Measurements from ENCODE around the gene PSMB7. TPM values are rescaled to one million over a fixed set of nuclear protein-coding genes. Genes with fewer than 3 reads are reported as not detected.

Gene PSMB7
- polyA plus RNA-seq, 1 experiment, result 396 TPM

GRCh38 chr9:124342776-124343485 lies 72.3 kb downstream of the PSMB7 start:
- peak overlapping the region; percentile 7; the same call in 1 of the 2 replicates for H3K4me3 ChIP-seq (ENCODE audit: low read depth, low read length)
- ChIA-PET POLR2A (interaction anchor here (0.6 to 1.2 kb wide), 5 partner anchors 10 to 368 kb away, joined by 3 to 4 read pairs (median 3); no protein-coding TSS in a partner anchor), CTCF (interaction anchor here (1.0 kb wide), 2 partner anchors 22 to 207 kb away, joined by 3 read pairs; no protein-coding TSS in a partner anchor)
- peak overlapping the region; percentile 90 for H3K27ac ChIP-seq (ENCODE audit: low read depth, low read length)
- DNase-seq (ENCODE audit: low read depth, low spot score), result peak; percentile 78
- H3K27me3 ChIP-seq (ENCODE audit: control insufficient read depth, insufficient read depth, low read length), result no peaks in the 10 kb centered on the region
- no peaks in the 10 kb centered on the region; the same call in 1 of the 2 replicates for H3K9me3 ChIP-seq (ENCODE audit: control insufficient read depth, insufficient read depth, low read length)
- TF ChIP-seq CTCF (IDR thresholded peaks at IDR 0.05; ENCODE audit: low read depth, low read length), result no peak

- ChIA-PET POLR2A (interaction anchor here (0.6 to 1.2 kb wide), 4 partner anchors 11 to 86 kb away, joined by 3 to 4 read pairs (median 3); no protein-coding TSS in a partner anchor), CTCF (interaction anchor here (1.0 kb wide), 2 partner anchors 22 to 206 kb away, joined by 3 read pairs; no protein-coding TSS in a partner anchor)
- Histone ChIP-seq H3K4me3 (ENCODE audit: low read depth, low read length) (no peak overlapping the region), H3K9me3 (ENCODE audit: control insufficient read depth, insufficient read depth, low read length) (no peaks in the 10 kb centered on the region; the same call in 1 of the 2 replicates), H3K27me3 (ENCODE audit: control insufficient read depth, insufficient read depth, low read length) (no peaks in the 10 kb centered on the region), H3K27ac (ENCODE audit: low read depth, low read length) (peak overlapping the region; percentile 90)
- DNase-seq (ENCODE audit: low read depth, low spot score), result no peak
- TF ChIP-seq CTCF (IDR thresholded peaks at IDR 0.05; ENCODE audit: low read depth, low read length), result no peak
Measured at GRCh38 chr9:124342402-124342775, 72.9 kb downstream of the PSMB7 start.

GRCh38 chr9:124341455-124342170 lies 73.6 kb downstream of the PSMB7 start:
- CTCF ChIA-PET, result interaction anchor here (1.0 kb wide), 1 partner anchor 21 kb away, joined by 3 read pairs; no protein-coding TSS in a partner anchor
- H3K27ac ChIP-seq (ENCODE audit: low read depth, low read length), result peak overlapping the region; percentile 90
- DNase-seq (ENCODE audit: low read depth, low spot score), result no peak
- no peaks in the 10 kb centered on the region for H3K27me3 ChIP-seq (ENCODE audit: control insufficient read depth, insufficient read depth, low read length)
- POLR2A ChIA-PET, result interaction anchor here (1.2 kb wide), 1 partner anchor 11 kb away, joined by 3 read pairs; no protein-coding TSS in a partner anchor
- TF ChIP-seq CTCF (IDR thresholded peaks at IDR 0.05; ENCODE audit: low read depth, low read length), result no peak
- H3K9me3 ChIP-seq (ENCODE audit: control insufficient read depth, insufficient read depth, low read length), result peaks cover 5% of the 10 kb centered on the region
- H3K4me3 ChIP-seq (ENCODE audit: low read depth, low read length), result no peak overlapping the region

GRCh38 chr9:124340219-124341069 lies 74.8 kb downstream of the PSMB7 start:
- no peak for TF ChIP-seq CTCF (IDR thresholded peaks at IDR 0.05; ENCODE audit: low read depth, low read length)
- ChIA-PET CTCF (no interaction called here), POLR2A (no interaction called here)
- no peaks in the 10 kb centered on the region for H3K27me3 ChIP-seq (ENCODE audit: control insufficient read depth, insufficient read depth, low read length)
- peaks cover 5% of the 10 kb centered on the region for H3K9me3 ChIP-seq (ENCODE audit: control insufficient read depth, insufficient read depth, low read length)
- no peak for DNase-seq (ENCODE audit: low read depth, low spot score)
- H3K27ac ChIP-seq (ENCODE audit: low read depth, low read length), result peak overlapping the region; percentile 52
- H3K4me3 ChIP-seq (ENCODE audit: low read depth, low read length), result no peak overlapping the region

All from AG04450 (cell line).